H1 (cell line): ENCODE results near the gene CSGALNACT2. TPM values are rescaled to one million over a fixed set of nuclear protein-coding genes. Genes with fewer than 3 reads are reported as not detected.

Experiments
- BACH1 ChIP-seq: IDR thresholded peaks from 2 replicates; pipeline ENCODE4 v1.6.1; 2012; ENCODE audit warnings: low read length, improper control_type of control experiment
- polyA plus RNA-seq, 7 experiments: library from polyadenylated mRNA; depleted of rRNA in 3 of 7; stranded (reverse) in 5 of 7; unstranded in 2 of 7; fragments of >200 nt in 5 of 7; fragments of 200-250 nt in 2 of 7; gene quantifications; 1 replicate in 5 of 7; 2 replicates in 1 of 7; 4 replicates in 1 of 7; pipeline versions ENCODE4 v1.2.1 to v1.2.3, GENCODE V29; 2011 to 2013; ENCODE audit warnings: missing spikeins in 2 of 7, mixed read lengths in 2 of 7
- total RNA-seq: library from RNA; stranded (reverse); fragmentation: NEBNext Ultra II Directional; extraction: Animal tissue kit (Norgen Biotek cat#: 25700); gene quantifications from 2 replicates; pipeline ENCODE4 v1.2.1, GENCODE V29; 2021
- TF ChIP-seq, protein P1 (sequence below), 3 experiments: IDR thresholded peaks; 1 replicate in 2 of 3; 2 replicates in 1 of 3; pipeline versions ENCODE4 v1.5.1 to v1.6.1; 2011; ENCODE audit warnings: low read length in 3 of 3, mild to moderate bottlenecking in 3 of 3, inconsistent platforms in 2 of 3, low read depth in 1 of 3, moderate library complexity in 1 of 3; ENCODE audit not compliant: insufficient read depth in 1 of 3; ENCODE audit errors: control extremely low read depth in 1 of 3

The CSGALNACT2 gene
- total and polyA plus RNA-seq, 2 of the 8 experiments (the other 6 are each of a cell fraction or from before 2014, with no cell fraction given), result 2.6 to 5.3 TPM

DNA sequence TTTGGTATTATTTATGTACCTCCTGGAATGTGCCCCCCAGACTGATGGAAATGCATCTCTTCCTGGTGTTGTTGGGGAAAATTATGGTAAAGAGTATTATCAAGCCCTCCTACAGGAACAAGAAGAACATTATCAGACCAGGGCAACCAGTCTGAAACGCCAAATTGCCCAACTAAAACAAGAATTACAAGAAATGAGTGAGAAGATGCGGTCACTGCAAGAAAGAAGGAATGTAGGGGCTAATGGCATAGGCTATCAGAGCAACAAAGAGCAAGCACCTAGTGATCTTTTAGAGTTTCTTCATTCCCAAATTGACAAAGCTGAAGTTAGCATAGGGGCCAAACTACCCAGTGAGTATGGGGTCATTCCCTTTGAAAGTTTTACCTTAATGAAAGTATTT lies 17.0 kb downstream of the CSGALNACT2 start (continued):
- TF ChIP-seq, protein P1, sequence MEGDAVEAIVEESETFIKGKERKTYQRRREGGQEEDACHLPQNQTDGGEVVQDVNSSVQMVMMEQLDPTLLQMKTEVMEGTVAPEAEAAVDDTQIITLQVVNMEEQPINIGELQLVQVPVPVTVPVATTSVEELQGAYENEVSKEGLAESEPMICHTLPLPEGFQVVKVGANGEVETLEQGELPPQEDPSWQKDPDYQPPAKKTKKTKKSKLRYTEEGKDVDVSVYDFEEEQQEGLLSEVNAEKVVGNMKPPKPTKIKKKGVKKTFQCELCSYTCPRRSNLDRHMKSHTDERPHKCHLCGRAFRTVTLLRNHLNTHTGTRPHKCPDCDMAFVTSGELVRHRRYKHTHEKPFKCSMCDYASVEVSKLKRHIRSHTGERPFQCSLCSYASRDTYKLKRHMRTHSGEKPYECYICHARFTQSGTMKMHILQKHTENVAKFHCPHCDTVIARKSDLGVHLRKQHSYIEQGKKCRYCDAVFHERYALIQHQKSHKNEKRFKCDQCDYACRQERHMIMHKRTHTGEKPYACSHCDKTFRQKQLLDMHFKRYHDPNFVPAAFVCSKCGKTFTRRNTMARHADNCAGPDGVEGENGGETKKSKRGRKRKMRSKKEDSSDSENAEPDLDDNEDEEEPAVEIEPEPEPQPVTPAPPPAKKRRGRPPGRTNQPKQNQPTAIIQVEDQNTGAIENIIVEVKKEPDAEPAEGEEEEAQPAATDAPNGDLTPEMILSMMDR (IDR thresholded peaks at IDR 0.05; ENCODE audit: control extremely low read depth in 1 of 3, insufficient read depth in 1 of 3, low read depth in 1 of 3, low read length in 3 of 3), result no peak
- TF ChIP-seq BACH1, result no peak
